AG04450 (cell line): ENCODE data around the gene C1QTNF1. TPM values are rescaled to one million over a fixed set of nuclear protein-coding genes. Genes with fewer than 3 reads are reported as not detected.

Experiments
- CTCF ChIA-PET: fragments of 300-600, 350-600 bp; formaldehyde crosslinking; extraction: SDS; loops from one replicate; lab custom pipeline; 2022; ENCODE audit warnings: antibody characterized with exemption, inconsistent platforms; lab: Charles Lee
- POLR2A ChIA-PET: fragments of 350-600 bp; formaldehyde crosslinking; extraction: SDS; loops from one replicate; lab custom pipeline; 2021; ENCODE audit warnings: antibody characterized with exemption, inconsistent platforms; lab: Yijun Ruan, JAX
- DNase-seq: peaks from one replicate; pipeline ENCODE4 v3.0.0-alpha.2; 2011; ENCODE audit warnings: low read depth, low spot score
- H3K27ac ChIP-seq: one replicate; pipeline ENCODE4 v1.5.1; 2012; ENCODE audit warnings: low read depth, low read length, control low read depth
- H3K27me3 ChIP-seq: one replicate; pipeline ENCODE4 v1.6.0; 2012; ENCODE audit warnings: low read length; ENCODE audit not compliant: control insufficient read depth, insufficient read depth
- H3K4me3 ChIP-seq: 2 replicates; pipeline ENCODE4 v1.5.1; 2011; ENCODE audit warnings: mild to moderate bottlenecking, low read depth, low read length, control low read depth
- H3K9me3 ChIP-seq: 2 replicates; pipeline ENCODE4 v1.5.1; 2012; ENCODE audit warnings: low read length; ENCODE audit not compliant: control insufficient read depth, insufficient read depth
- CTCF ChIP-seq: IDR thresholded peaks from 2 replicates; pipeline ENCODE4 v1.5.1; 2011; ENCODE audit warnings: low read depth, low read length, control low read depth, inconsistent platforms
- polyA plus RNA-seq: library from polyadenylated mRNA; depleted of rRNA; stranded (reverse); fragments of >200 nt; gene quantifications from 2 replicates; pipeline ENCODE4 v1.2.3, GENCODE V29; 2011

C1QTNF1 gene
- polyA plus RNA-seq, 1 experiment, result 15.4 TPM

GRCh38 chr17:78985395-78985794 lies 38.6 kb upstream of the C1QTNF1 start:
- Histone ChIP-seq H3K4me3 (no peak overlapping the region), H3K27ac (no peak overlapping the region), H3K9me3 (peaks cover 2% of the 10 kb centered on the region; the same call in 1 of the 2 replicates), H3K27me3 (no peaks in the 10 kb centered on the region)
- ChIA-PET POLR2A (no interaction called here), CTCF (interaction anchor here (1.5 kb wide), 1 partner anchor 120 kb away, joined by 5 read pairs; no protein-coding TSS in a partner anchor)
- no peak for DNase-seq
- TF ChIP-seq CTCF, result no peak

- TF ChIP-seq CTCF, result peak; percentile 22; the same call in 1 of the 2 replicates
Observed at GRCh38 chr17:78986048-78986648, 37.8 kb upstream of the C1QTNF1 start.

GRCh38 chr17:78986649-78987328 lies 37.2 kb upstream of the C1QTNF1 start:
- Histone ChIP-seq H3K9me3 (peaks cover 6% of the 10 kb centered on the region; the same call in 1 of the 2 replicates), H3K27me3 (no peaks in the 10 kb centered on the region), H3K27ac (peak overlapping the region; percentile 71), H3K4me3 (peak overlapping the region; percentile 34)
- no peak for TF ChIP-seq CTCF
- POLR2A ChIA-PET, result interaction anchor here (0.7 to 1.0 kb wide), 2 partner anchors 52 to 147 kb away, joined by 3 to 4 read pairs; no protein-coding TSS in a partner anchor
- DNase-seq, result no peak
- CTCF ChIA-PET, result interaction anchor here (0.6 to 1.5 kb wide), 3 partner anchors 101 to 121 kb away, joined by 3 to 5 read pairs (median 3); no protein-coding TSS in a partner anchor

More at GRCh38 chr17:78986048-78986648, 37.8 kb upstream of the C1QTNF1 start:
- H3K9me3 ChIP-seq, result peaks cover 6% of the 10 kb centered on the region; the same call in 1 of the 2 replicates
- no peak for DNase-seq
- POLR2A ChIA-PET, result interaction anchor here (1.0 kb wide), 1 partner anchor 52 kb away, joined by 4 read pairs; no protein-coding TSS in a partner anchor
- CTCF ChIA-PET, result interaction anchor here (1.5 kb wide), 1 partner anchor 121 kb away, joined by 5 read pairs; no protein-coding TSS in a partner anchor
- H3K27ac ChIP-seq, result peak overlapping the region; percentile 71
- no peak overlapping the region for H3K4me3 ChIP-seq
- no peaks in the 10 kb centered on the region for H3K27me3 ChIP-seq

GRCh38 chr17:78988152-78988551 lies 35.8 kb upstream of the C1QTNF1 start:
- Histone ChIP-seq H3K9me3 (peaks cover 6% of the 10 kb centered on the region; the same call in 1 of the 2 replicates), H3K27me3 (no peaks in the 10 kb centered on the region), H3K27ac (no peak overlapping the region), H3K4me3 (no peak overlapping the region)
- POLR2A ChIA-PET, result no interaction called here
- no peak for TF ChIP-seq CTCF
- DNase-seq, result no peak
- CTCF ChIA-PET, result interaction anchor here (1.2 to 2.3 kb wide), 2 partner anchors 57 to 122 kb away, joined by 3 to 7 read pairs; no protein-coding TSS in a partner anchor
